BLaER1 treated with 17β-estradiol and CSF1 and Interleukin-3, amounts not matched to agents 10 nM and 100 nM (cell line): ENCODE measurements around the gene KCTD17.

Experiments
- H3K27ac ChIP-seq, 11 experiments: shearing (Covaris generic); formaldehyde crosslinking; 2 replicates each; pipeline ENCODE4 v1.8.1; 2022
- H3K27me3 ChIP-seq, 11 experiments: shearing (Covaris generic); formaldehyde crosslinking; 2 replicates each; pipeline ENCODE4 v1.8.1; 2022
- H3K36me3 ChIP-seq, 11 experiments: shearing (Covaris generic); formaldehyde crosslinking; 2 replicates each; pipeline ENCODE4 v1.8.1; 2022
- H3K4me1 ChIP-seq, 10 experiments: shearing (Covaris generic); formaldehyde crosslinking; 2 replicates each; pipeline ENCODE4 v1.8.1; 2022
- H3K4me2 ChIP-seq, 11 experiments: shearing (Covaris generic); formaldehyde crosslinking; 2 replicates each; pipeline ENCODE4 v1.8.1; 2022
- H3K4me3 ChIP-seq, 10 experiments: shearing (Covaris generic); formaldehyde crosslinking; 2 replicates each; pipeline ENCODE4 v1.8.1; 2022
- H3K9ac ChIP-seq, 11 experiments: shearing (Covaris generic); formaldehyde crosslinking; 2 replicates each; pipeline ENCODE4 v1.8.1; 2022
- H3K9me3 ChIP-seq, 11 experiments: shearing (Covaris generic); formaldehyde crosslinking; replicated peaks in 1 of 11; 2 replicates each; pipeline ENCODE4 v1.8.1; 2022
- H4K20me1 ChIP-seq, 11 experiments: shearing (Covaris generic); formaldehyde crosslinking; 2 replicates each; pipeline ENCODE4 v1.8.1; 2022
- Cebpa-rat ChIP-seq, 11 experiments: shearing (Covaris generic); IDR thresholded peaks; 2 replicates each; pipeline ENCODE4 v1.8.1; 2022

Gene KCTD17

DNA sequence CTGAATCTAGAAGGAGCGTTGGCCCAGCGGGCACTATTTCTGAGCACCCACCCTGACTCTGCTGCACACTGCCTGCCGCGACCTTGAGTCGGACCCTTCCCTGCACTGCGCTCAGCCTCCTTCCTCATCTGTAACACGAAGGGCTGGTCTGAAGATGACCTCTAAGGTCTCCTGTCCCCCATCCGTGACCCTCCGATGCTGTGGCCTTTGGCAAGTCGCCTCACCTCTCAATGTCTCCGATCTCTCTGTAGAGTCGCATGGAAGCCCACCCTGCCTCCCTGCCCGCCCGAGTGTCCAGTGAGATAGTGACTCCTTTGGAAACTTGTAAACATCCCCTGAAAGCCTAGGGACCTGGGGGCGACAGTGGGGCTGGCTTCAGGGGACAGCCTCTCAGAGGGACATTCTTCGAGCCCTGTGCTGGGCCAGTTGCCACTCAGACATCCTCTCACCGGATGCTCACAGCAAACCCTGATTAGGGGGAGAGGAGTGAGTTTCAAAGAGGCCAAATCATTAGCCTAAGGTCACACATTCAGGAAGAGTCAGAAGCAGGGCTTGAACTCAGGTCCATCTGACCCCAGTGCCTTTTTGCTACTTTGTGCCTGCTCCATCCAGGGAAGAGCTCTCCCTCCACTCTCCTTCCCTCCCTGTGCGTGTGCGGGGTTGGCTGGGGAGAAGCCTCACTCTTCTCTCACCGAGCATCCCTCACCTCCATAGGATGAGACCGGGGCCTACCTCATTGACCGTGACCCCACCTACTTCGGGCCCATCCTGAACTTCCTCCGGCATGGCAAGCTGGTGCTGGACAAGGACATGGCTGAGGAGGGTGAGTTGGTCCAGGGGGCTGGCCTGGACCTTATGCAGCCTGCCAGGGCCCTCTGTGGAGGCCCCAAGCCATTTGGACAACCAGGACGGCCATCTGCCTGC is 1.1 kb downstream of the KCTD17 start:
- peak overlapping the region in 7 of 11 experiments; percentile 65 to 75 (median 71); a peak in 9 of 22 replicates for H3K27ac ChIP-seq
- peaks cover 19 to 44% (median 32%) of the 10 kb centered on the region in 11 experiments for H3K36me3 ChIP-seq
- TF ChIP-seq Cebpa-rat (IDR thresholded peaks at IDR 0.05), result no peak
- H3K4me1 ChIP-seq, result peaks cover 39 to 55% (median 49%) of the 10 kb centered on the region in 10 experiments
- no peaks in the 10 kb centered on the region for H3K9me3 ChIP-seq
- H4K20me1 ChIP-seq, result peaks cover 0 to 36% (median 17%) of the 10 kb centered on the region in 11 experiments; a peak in 13 of 22 replicates
- H3K27me3 ChIP-seq, result no peaks in the 10 kb centered on the region
- peak overlapping the region; percentile 93 to 100 (median 97) for H3K4me2 ChIP-seq
- H3K4me3 ChIP-seq, result peak overlapping the region; percentile 74 to 93 (median 85)
- peak overlapping the region; percentile 71 to 87 (median 82) for H3K9ac ChIP-seq

- H3K9ac ChIP-seq, result peak overlapping the region in 10 of 11 experiments; percentile 13 to 87 (median 80); a peak in 11 of 22 replicates
- H3K4me2 ChIP-seq, result peak overlapping the region; percentile 93 to 100 (median 97)
- peaks cover 39 to 55% (median 48%) of the 10 kb centered on the region in 10 experiments for H3K4me1 ChIP-seq
- H3K36me3 ChIP-seq, result peaks cover 27 to 53% (median 41%) of the 10 kb centered on the region in 11 experiments
- peaks cover 0 to 40% (median 20%) of the 10 kb centered on the region in 11 experiments; a peak in 13 of 22 replicates for H4K20me1 ChIP-seq
- peak overlapping the region in 3 of 10 experiments; percentile 81 to 93 (median 86); a peak in 3 of 20 replicates for H3K4me3 ChIP-seq
- H3K27me3 ChIP-seq, result no peaks in the 10 kb centered on the region
- peak overlapping the region in 1 of 11 experiments; percentile 46; a peak in 2 of 22 replicates for H3K27ac ChIP-seq
- H3K9me3 ChIP-seq, result no peaks in the 10 kb centered on the region
- TF ChIP-seq Cebpa-rat (IDR thresholded peaks at IDR 0.05), result no peak
Measured at GRCh38 chr22:37053310-37054055, 1.9 kb downstream of the KCTD17 start.

DNA sequence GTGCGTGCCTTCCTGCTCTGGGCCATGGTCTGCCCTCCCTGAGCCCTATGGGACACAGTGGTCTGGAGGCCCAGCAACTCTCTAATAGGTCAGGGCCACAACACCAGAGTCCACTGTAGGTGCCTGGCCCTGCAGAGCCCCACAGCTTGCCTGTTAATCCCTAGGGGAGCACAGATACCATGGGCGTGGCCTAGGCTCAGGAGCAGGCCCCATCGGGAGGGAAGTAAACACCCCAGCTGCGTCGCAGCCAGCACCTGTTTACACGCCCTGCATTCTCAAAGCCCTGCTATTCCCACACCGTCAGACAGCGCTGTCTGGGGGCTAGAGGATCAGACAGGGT is 2.5 kb downstream of the KCTD17 start:
- Histone ChIP-seq H3K9me3 (no peaks in the 10 kb centered on the region), H3K36me3 (peaks cover 32 to 58% (median 46%) of the 10 kb centered on the region in 11 experiments), H3K4me1 (peaks cover 39 to 55% (median 48%) of the 10 kb centered on the region in 10 experiments), H3K4me3 (peak overlapping the region in 1 of 10 experiments; percentile 93; a peak in 2 of 20 replicates), H4K20me1 (peaks cover 0 to 45% (median 20%) of the 10 kb centered on the region in 11 experiments; a peak in 14 of 22 replicates), H3K4me2 (peak overlapping the region; percentile 93 to 100 (median 97)), H3K9ac (peak overlapping the region in 9 of 11 experiments; percentile 9 to 87 (median 46); a peak in 9 of 22 replicates), H3K27me3 (no peaks in the 10 kb centered on the region), H3K27ac (no peak overlapping the region; a peak in 2 of 22 replicates)
- TF ChIP-seq Cebpa-rat (IDR thresholded peaks at IDR 0.05), result no peak

DNA sequence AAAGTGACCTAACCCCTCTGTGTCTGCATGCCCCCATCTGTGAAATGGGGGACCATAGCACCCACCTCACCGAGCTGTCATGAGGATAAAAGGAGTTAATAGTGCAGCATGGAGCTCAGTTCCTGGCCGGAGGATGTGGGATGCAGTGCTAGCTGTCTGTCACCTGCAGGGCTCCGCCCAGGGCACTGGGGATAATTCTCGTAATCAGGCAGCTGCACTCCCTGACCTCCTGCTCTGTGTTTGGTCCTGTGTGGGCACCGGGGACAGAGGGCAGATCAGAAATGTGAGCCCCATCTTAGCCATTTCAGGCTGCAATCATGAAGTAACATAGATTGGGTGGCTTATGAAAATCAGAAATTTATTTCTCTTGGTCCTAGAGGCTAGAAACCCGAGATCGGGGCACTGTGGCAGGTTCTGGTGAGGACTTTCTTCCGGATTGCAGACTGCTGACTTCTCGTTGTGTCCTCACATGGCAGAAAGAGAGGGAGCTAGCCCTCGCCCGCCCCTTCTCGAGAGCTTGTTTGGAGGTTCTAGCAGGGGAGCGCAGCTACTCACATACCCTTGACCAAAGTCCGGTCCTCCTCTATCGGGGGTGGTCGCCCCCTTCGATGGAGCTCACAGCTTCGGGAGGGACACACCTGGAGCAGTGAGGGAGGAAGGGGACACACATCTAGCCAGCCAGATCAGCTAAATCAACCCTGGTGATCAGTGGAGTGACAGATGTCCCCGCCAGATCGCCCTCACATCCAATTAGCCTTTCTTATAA is 3.2 kb downstream of the KCTD17 start:
- Histone ChIP-seq H3K4me1 (peaks cover 39 to 55% (median 53%) of the 10 kb centered on the region in 10 experiments), H3K9me3 (no peaks in the 10 kb centered on the region), H3K27me3 (no peaks in the 10 kb centered on the region), H4K20me1 (peaks cover 0 to 53% (median 20%) of the 10 kb centered on the region in 11 experiments; a peak in 15 of 22 replicates), H3K27ac (no peak overlapping the region), H3K4me3 (no peak overlapping the region; a peak in 1 of 20 replicates), H3K9ac (peak overlapping the region in 7 of 11 experiments; percentile 7 to 87 (median 46); a peak in 7 of 22 replicates), H3K4me2 (peak overlapping the region; percentile 93 to 100 (median 97)), H3K36me3 (peaks cover 34 to 66% (median 54%) of the 10 kb centered on the region in 11 experiments)
- TF ChIP-seq Cebpa-rat (IDR thresholded peaks at IDR 0.05), result no peak

DNA sequence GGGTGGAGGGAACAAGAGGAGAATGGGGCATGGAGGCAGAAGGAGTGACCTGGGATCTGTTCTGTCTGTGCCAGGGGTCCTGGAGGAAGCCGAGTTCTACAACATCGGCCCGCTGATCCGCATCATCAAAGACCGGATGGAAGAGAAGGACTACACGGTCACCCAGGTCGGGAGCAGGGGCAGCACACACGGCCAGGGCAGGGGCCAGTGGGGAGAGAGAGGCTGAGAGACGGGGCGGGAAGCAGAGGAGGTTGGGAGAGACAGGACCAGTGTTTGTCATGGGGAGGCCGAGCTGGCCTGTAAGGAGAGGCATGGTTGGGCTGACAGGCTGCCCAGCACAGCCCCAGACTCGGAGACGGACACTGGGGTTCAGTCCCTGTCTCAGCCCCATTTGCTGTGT is 4.7 kb downstream of the KCTD17 start:
- no peak overlapping the region for H3K27ac ChIP-seq
- peaks cover 38 to 80% (median 61%) of the 10 kb centered on the region in 11 experiments for H3K36me3 ChIP-seq
- H4K20me1 ChIP-seq, result peaks cover 0 to 67% (median 25%) of the 10 kb centered on the region in 11 experiments; a peak in 16 of 22 replicates
- H3K4me3 ChIP-seq, result no peak overlapping the region
- H3K4me2 ChIP-seq, result no peak overlapping the region
- peaks cover 27 to 63% (median 58%) of the 10 kb centered on the region in 10 experiments for H3K4me1 ChIP-seq
- no peak overlapping the region for H3K9ac ChIP-seq
- TF ChIP-seq Cebpa-rat (IDR thresholded peaks at IDR 0.05), result no peak
- H3K9me3 ChIP-seq, result no peaks in the 10 kb centered on the region
- no peaks in the 10 kb centered on the region for H3K27me3 ChIP-seq

GRCh38 chr22:37057226-37057625 is 5.7 kb downstream of the KCTD17 start:
- Histone ChIP-seq H3K27ac (no peak overlapping the region), H3K4me3 (no peak overlapping the region), H3K9ac (no peak overlapping the region), H3K4me1 (peaks cover 25 to 70% (median 64%) of the 10 kb centered on the region in 10 experiments), H3K9me3 (no peaks in the 10 kb centered on the region), H4K20me1 (peaks cover 0 to 77% (median 25%) of the 10 kb centered on the region in 11 experiments; a peak in 16 of 22 replicates), H3K36me3 (peaks cover 38 to 86% (median 65%) of the 10 kb centered on the region in 11 experiments), H3K4me2 (no peak overlapping the region), H3K27me3 (no peaks in the 10 kb centered on the region)
- TF ChIP-seq Cebpa-rat (IDR thresholded peaks at IDR 0.05), result no peak

DNA sequence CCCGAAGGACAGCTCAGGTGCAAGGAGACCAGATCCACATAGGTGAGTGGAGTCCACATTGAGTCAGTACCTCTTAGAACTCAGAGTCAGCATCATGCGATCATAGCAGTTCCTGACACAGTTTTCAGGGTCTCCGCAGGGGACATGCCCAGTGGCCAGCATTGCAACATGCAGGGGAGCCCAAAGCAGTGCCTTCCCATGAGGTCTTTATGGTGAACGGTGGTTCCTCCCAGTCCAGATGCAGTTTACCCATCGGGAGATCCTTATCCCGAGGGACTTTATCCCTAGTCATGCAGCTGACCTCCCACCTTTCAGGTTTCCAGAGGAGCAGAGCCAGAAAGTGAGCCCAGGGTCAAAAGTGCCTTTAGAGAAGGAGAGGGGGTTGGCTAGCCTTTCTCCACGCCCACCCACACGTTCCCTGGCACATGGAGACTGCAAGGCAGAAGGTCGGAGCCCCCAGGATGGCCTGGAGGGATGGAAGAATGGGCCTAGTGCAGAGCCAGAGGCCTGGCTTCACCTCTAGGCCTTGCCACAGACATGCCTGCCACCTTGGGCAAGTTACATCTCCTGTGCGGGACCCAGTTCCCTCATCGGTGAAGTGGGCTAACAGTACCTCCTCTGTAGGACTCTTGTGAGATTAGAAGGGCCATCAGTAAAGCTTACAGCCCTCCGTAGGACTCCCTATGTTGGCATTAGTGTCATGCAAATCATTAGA is 6.4 kb downstream of the KCTD17 start:
- no peak overlapping the region for H3K4me2 ChIP-seq
- H3K4me3 ChIP-seq, result no peak overlapping the region
- no peaks in the 10 kb centered on the region for H3K27me3 ChIP-seq
- peaks cover 38 to 85% (median 65%) of the 10 kb centered on the region in 11 experiments for H3K36me3 ChIP-seq
- peaks cover 17 to 70% (median 64%) of the 10 kb centered on the region in 10 experiments for H3K4me1 ChIP-seq
- no peak overlapping the region for H3K9ac ChIP-seq
- no peaks in the 10 kb centered on the region for H3K9me3 ChIP-seq
- TF ChIP-seq Cebpa-rat (IDR thresholded peaks at IDR 0.05), result no peak
- H3K27ac ChIP-seq, result no peak overlapping the region
- peaks cover 0 to 81% (median 32%) of the 10 kb centered on the region in 11 experiments; a peak in 16 of 22 replicates for H4K20me1 ChIP-seq
